Activated CD8-positive, alpha-beta memory T cell treated with anti-CD3 and anti-CD28 coated beads for 36 hours (primary cell): ENCODE measurements around the gene RAB3IL1. TPM values are rescaled to one million over a fixed set of nuclear protein-coding genes. Genes with fewer than 3 reads are reported as not detected.
"Not testable (repeated sequence)": the region's sequence is repeated elsewhere in the genome, so short reads cannot be mapped to it uniquely, and the experiment has no call there.

Experiments used
- CTCF ChIA-PET: fragments of 350-600 bp; sonication (Branson Sonifier 250); formaldehyde crosslinking; loops from one replicate; lab custom pipeline; 2021; ENCODE audit warnings: antibody characterized with exemption; lab: Charles Lee
- POLR2A ChIA-PET: fragments of 350-600 bp; sonication (Branson Sonifier 250); formaldehyde crosslinking; loops from one replicate; lab custom pipeline; 2021; ENCODE audit warnings: antibody characterized with exemption; lab: Charles Lee
- total RNA-seq, 2 experiments: library from RNA; stranded (reverse); gene quantifications; one replicate each; pipeline ENCODE4 v1.2.3, GENCODE V29; 2021

The RAB3IL1 gene
- total RNA-seq, 2 experiments from 2014 or later: not detected

DNA sequence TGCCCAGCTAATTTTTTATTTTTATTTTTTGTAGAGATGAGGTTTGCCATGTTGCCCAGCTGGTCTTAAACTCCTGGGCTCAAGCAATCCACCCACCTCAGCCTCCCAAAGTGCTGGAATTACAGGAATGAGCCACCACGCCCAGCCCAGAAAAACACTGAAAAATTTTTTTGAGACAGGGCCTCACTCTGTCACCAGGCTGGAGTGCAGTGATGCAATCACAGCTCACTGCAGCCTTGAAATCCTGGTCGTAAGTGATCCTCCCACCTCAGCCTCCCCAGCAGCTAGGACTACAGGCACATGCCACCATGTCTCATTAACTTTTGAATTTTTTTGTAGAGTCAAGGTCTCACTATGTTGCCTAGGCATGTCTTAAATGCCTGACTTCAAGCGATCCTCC, 35.1 kb downstream of the RAB3IL1 start:
- POLR2A ChIA-PET: not testable (repeated sequence)
- CTCF ChIA-PET: interaction anchor here (0.8 to 1.4 kb wide), 2 partner anchors 17 to 18 kb away, joined by 3 read pairs; no protein-coding TSS in a partner anchor

GRCh38 chr11:61881397-61881796, 36.0 kb downstream of the RAB3IL1 start:
- ChIA-PET POLR2A (no interaction called here), CTCF (interaction anchor here (0.6 to 3.1 kb wide), 4 partner anchors 11 to 128 kb away, joined by 3 to 13 read pairs (median 4); no protein-coding TSS in a partner anchor)

DNA sequence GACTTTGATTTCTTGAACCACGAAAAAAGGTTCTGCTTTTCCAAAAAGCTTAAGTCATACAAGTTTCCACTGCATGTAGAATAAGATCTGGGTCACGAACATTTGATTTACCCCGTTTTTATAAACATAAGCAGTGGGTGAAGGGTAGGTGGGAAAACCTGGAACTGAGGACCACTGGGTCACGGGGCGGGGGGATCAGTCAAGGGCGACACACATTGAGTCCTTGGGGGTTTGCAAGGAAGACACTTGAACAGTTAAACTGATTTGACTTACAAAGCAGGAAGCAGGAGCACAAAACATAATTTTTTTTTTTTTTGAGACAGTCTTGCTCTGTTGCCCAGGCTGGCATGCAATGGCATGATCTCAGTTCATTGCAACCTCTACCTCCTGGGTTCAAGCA, 36.9 kb downstream of the RAB3IL1 start:
- CTCF ChIA-PET: interaction anchor here (0.9 to 3.1 kb wide), 2 partner anchors 10 to 67 kb away, joined by 3 to 13 read pairs; no protein-coding TSS in a partner anchor
- POLR2A ChIA-PET: no interaction called here

DNA sequence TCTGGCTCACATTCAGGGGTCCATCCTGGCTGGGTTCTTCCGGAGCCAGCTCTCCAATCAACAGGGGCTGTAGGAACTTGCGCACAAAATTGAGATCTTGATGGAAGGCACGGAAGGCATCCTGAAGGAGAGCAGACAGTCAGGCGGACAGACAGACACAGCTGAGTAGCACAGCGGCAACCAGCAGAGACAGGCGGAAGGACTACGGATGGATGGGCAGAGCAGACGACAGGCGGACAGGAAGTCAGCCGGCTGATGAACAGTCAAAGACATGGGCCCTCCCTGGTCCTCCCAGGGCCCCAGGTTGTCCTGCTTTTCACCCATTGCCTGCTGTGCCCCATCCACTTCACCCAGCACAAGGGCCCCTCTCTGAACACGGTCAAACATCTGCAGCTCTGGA, 37.3 kb downstream of the RAB3IL1 start:
- POLR2A ChIA-PET: no interaction called here
- CTCF ChIA-PET: interaction anchor here (0.9 to 3.1 kb wide), 2 partner anchors 10 to 68 kb away, joined by 3 to 13 read pairs; no protein-coding TSS in a partner anchor

GRCh38 chr11:61879152-61879551, 38.2 kb downstream of the RAB3IL1 start:
- POLR2A ChIA-PET: no interaction called here
- CTCF ChIA-PET: interaction anchor here (1.4 to 3.1 kb wide), 2 partner anchors 9 to 229 kb away, joined by 4 to 13 read pairs; no protein-coding TSS in a partner anchor

DNA sequence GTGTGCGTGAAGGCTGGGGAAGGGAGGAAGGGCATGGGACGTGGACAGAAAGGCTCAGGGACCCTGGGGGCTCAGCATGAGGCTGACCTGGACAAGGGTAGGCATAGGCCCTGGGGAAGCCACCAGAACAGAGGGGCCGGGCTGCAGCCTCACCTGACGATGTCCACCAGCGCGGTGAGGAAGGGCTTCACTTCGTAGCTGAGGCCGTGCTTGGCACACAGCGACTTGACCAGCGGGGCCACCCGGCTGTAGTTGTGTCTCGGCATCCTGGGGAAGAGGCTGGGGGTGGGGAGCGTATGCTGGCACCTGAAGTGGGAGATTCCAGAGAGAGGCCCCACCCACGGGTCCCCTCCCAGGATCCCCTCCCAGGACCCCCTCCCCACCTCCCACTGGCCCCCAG, 41.7 kb downstream of the RAB3IL1 start:
- ChIA-PET POLR2A (interaction anchor here (0.7 kb wide), 1 partner anchor 78 kb away, joined by 3 read pairs; no protein-coding TSS in a partner anchor), CTCF (interaction anchor here (1.5 kb wide), 1 partner anchor 72 kb away, joined by 3 read pairs; no protein-coding TSS in a partner anchor)

DNA sequence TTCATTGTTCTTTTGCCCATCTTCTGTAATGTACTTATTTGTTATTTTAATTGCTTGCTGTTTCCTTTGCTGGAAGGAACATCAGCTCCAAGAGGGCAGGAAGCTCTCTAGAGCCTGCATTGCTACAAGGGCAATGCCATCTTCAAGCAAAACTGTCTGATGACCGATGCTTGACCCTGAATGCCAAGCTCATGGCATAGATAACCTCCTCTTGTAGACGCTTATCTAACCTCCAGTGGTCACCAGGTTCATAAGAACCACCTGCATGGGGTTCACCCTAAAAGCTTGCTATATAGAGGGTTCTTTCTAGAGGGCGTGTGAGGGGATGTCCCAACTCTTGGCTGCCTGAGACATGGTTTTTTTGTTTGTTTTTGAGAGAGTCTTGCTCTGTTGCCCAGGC, 42.5 kb downstream of the RAB3IL1 start:
- POLR2A ChIA-PET: no interaction called here

GRCh38 chr11:61874377-61874809, 43.0 kb downstream of the RAB3IL1 start:
- ChIA-PET POLR2A (no interaction called here), CTCF (interaction anchor here (0.9 to 1.5 kb wide), 2 partner anchors 73 to 77 kb away, joined by 3 to 5 read pairs; no protein-coding TSS in a partner anchor)

More for the DNA sequence above, 42.5 kb downstream of the RAB3IL1 start:
- CTCF ChIA-PET: interaction anchor here (0.9 to 1.5 kb wide), 2 partner anchors 73 to 78 kb away, joined by 3 to 5 read pairs; no protein-coding TSS in a partner anchor

DNA sequence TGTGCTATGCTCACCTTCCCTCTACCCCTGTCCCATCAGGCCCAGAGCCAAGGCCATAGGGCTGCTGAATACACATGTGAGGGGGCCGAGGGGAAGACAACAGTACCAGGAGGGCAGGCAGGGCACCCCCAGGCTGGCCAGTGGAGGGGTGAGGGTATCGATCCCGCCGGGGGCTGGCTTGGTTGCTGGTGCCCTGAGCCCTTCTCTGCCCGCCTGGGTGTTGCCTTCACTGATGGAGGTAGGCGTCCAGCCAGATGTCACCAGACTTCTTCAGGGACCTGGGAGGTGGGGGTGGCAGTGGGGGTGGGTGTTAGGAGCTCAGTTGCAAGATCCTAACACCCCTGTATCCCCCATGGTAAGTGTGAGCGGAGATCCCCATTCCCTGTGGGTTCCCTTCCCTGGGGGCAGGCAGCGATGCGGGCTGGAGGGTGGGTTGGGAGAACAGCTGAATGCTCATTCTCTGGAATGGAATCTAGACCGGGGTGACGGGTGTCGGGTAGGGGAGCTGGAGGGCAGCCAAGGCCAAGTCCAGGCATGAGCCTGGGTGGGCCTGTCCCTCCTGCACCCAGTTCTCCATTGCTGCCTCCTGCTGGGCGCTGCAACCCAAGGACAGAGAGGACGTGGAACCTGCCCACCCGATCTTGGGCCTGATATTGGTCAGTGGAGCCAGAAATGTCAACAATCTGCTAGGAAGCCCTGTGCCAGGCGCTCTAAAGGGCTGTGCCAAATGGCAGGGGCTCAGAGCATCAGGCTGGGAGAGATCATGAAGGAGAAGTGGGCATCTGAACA, 43.6 kb downstream of the RAB3IL1 start:
- CTCF ChIA-PET: no interaction called here
- POLR2A ChIA-PET: no interaction called here

DNA sequence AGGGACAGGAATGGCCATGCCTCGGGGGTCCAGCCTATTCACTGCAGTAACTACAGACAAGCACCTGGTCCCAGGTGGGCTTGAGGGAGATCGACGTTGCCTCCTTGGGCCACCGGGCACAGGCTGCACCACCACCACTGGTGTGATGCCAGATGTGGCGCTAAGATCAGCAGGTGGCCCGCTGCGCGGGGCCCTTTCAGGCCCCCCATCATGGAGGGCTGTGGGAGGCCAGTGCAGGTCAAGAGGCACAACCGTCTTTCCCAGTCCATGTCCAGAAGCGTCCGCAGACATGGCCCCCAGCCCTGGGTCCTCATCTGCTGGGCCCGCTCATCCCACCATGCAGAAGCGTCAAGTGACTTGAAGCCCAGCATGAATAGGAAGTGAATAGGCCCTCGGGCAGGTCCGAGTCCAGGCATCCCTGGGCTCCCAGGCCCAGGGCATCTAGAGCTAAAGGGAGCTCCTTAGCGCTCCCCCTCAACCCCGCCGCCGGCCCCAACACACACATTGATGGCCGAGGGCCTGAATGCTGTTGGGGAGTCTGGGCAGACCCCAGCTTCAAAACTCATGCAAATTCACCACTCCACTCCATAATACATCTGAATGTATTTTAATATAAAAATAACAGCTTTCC, 44.3 kb downstream of the RAB3IL1 start:
- CTCF ChIA-PET: interaction anchor here (1.0 kb wide), 1 partner anchor 209 kb away, joined by 4 read pairs; no protein-coding TSS in a partner anchor
- POLR2A ChIA-PET: no interaction called here

DNA sequence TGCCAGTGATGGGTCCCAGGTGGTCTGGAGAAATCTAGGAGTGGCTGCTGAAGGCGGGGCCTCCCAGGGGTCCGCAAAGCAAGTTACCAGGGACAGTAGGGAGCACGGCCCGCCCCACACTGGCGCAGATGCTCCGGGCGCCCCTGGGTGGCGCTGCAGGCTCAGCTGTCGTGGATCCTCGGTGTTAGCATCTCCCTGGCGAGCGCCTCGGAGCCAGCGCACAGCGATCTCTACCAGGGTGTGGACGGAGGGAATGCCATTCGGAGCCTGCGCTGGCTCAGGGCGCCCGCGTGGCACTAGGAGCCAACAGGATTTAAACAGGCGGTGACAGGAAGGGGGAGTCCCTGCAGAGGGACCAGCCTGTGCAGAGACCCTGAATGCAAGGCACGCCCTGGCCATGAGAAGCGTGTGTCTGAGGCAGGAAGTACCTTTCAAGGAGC, 46.2 kb downstream of the RAB3IL1 start:
- ChIA-PET CTCF (interaction anchor here (0.6 to 2.4 kb wide), 9 partner anchors 9 to 237 kb away, joined by 3 to 14 read pairs (median 5); no protein-coding TSS in a partner anchor), POLR2A (no interaction called here)

GRCh38 chr11:61870541-61871031, 46.8 kb downstream of the RAB3IL1 start:
- POLR2A ChIA-PET: no interaction called here

DNA sequence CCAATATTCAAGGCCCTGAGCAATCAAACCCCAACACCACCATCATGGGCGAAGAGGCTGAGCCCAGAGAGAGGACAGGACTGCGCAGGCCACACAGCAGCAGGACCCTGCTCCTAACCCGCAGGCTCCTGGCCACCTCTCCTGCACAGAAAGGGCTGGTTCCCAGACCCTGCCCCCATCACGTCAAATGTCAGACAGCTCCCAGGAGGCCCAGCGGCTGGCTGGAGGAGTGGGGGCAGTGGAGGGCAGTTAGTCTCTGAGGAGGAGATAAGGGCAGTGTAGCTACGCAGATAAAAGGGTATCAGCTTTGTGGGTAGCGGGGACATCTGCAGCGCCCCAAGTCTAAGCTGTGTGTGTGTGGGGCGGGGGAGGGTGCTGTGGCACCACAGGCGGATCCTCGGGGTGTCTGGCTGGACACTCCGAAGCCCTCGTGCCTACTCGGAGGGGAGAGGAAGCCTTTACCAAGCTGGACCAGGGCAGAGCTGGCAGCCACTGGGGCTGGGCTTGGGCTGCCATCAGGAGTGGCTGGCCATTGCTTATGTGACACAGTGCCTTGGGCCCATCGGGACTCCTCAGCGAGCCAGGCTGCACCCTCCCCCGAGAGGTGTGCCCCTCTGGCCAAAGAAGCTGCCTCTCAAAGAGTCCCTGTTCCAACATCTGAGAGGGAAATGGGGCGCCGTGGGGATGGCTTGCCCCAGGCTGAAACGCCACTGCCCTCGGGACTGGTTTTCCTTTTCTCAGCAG, 47.5 kb downstream of the RAB3IL1 start:
- CTCF ChIA-PET: interaction anchor here (0.7 to 2.4 kb wide), 6 partner anchors 10 to 239 kb away, joined by 3 to 14 read pairs (median 7); no protein-coding TSS in a partner anchor
- POLR2A ChIA-PET: no interaction called here

More at GRCh38 chr11:61870541-61871031, 46.8 kb downstream of the RAB3IL1 start:
- CTCF ChIA-PET: interaction anchor here (0.5 to 2.4 kb wide), 10 partner anchors 10 to 238 kb away, joined by 3 to 14 read pairs (median 4); no protein-coding TSS in a partner anchor

- POLR2A ChIA-PET: no interaction called here
- CTCF ChIA-PET: interaction anchor here (0.9 to 2.4 kb wide), 3 partner anchors 11 to 194 kb away, joined by 3 to 13 read pairs (median 10); no protein-coding TSS in a partner anchor
Observed at GRCh38 chr11:61869429-61869707, 48.0 kb downstream of the RAB3IL1 start.

GRCh38 chr11:61868571-61869428, 48.6 kb downstream of the RAB3IL1 start:
- CTCF ChIA-PET: interaction anchor here (0.9 to 2.4 kb wide), 2 partner anchors 11 to 195 kb away, joined by 3 to 13 read pairs; no protein-coding TSS in a partner anchor

GRCh38 chr11:61866958-61867343, 50.4 kb downstream of the RAB3IL1 start:
- CTCF ChIA-PET: interaction anchor here (0.6 to 1.0 kb wide), 2 partner anchors 31 to 415 kb away, joined by 3 read pairs; no protein-coding TSS in a partner anchor
- POLR2A ChIA-PET: no interaction called here

More at GRCh38 chr11:61868571-61869428, 48.6 kb downstream of the RAB3IL1 start:
- POLR2A ChIA-PET: no interaction called here

DNA sequence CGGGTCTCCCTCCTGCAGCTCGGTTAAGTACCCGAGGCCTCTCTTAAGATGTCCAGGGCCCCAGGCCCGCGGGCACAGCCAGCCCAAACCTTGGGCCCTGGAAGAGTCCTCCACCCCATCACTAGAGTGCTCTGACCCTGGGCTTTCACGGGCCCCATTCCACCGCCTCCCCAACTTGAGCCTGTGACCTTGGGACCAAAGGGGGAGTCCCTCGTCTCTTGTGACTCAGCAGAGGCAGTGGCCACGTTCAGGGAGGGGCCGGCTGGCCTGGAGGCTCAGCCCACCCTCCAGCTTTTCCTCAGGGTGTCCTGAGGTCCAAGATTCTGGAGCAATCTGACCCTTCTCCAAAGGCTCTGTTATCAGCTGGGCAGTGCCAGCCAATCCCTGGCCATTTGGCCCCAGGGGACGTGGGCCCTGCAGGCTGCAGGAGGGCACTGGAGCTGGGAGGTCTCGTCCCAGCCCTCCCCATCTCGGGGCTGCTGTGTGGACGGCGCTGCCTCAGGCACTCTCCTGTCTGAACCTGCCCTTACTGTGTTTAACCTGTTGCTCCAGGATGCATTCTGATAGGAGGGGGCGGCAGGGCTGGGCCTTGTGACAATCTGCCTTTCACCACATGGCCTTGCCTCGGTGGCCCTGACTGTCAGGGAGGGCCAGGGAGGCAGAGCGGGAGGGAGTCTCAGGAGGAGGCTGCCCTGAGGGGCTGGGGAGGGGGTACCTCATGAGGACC, 51.0 kb downstream of the RAB3IL1 start:
- ChIA-PET POLR2A (no interaction called here), CTCF (interaction anchor here (0.6 to 1.0 kb wide), 2 partner anchors 32 to 415 kb away, joined by 3 read pairs; no protein-coding TSS in a partner anchor)
